AG09319 (cell line): ENCODE results near the gene RILP.
"Not testable (repeated sequence)": the region's sequence is repeated elsewhere in the genome, so short reads cannot be mapped to it uniquely, and the experiment has no call there.

Experiments used
- DNase-seq: peaks from one replicate; pipeline ENCODE4 v3.0.0-alpha.2; 2010; ENCODE audit warnings: low read depth; ENCODE audit errors: extremely low read depth
- CTCF ChIP-seq: IDR thresholded peaks from 2 replicates; pipeline ENCODE4 v1.5.1; 2011; ENCODE audit warnings: low read depth, mild to moderate bottlenecking, inconsistent platforms, low read length, moderate library complexity

RILP gene

GRCh38 chr17:1649844-1650501, at the start of gene RILP:
TSS of gene RILP (minus strand) at chr17:1649866. CDS start at chr17:1649804, 62 bp downstream.
- DNase-seq: no peak

GRCh38 chr17:1697681-1698080, 48.0 kb upstream of the RILP start:
- no peak for TF ChIP-seq CTCF

More at GRCh38 chr17:1649844-1650501, at the start of gene RILP:
- no peak for TF ChIP-seq CTCF

GRCh38 chr17:1695365-1695764, 45.7 kb upstream of the RILP start:
- no peak for DNase-seq
- no peak for TF ChIP-seq CTCF

More at GRCh38 chr17:1697681-1698080, 48.0 kb upstream of the RILP start:
- DNase-seq: no peak

- DNase-seq: no peak
- TF ChIP-seq CTCF: no peak
Measured at GRCh38 chr17:1693339-1693738, 43.7 kb upstream of the RILP start.

- DNase-seq: no peak
- no peak for TF ChIP-seq CTCF
Measured at GRCh38 chr17:1690544-1691221, 41.0 kb upstream of the RILP start.

GRCh38 chr17:1688405-1688804, 38.7 kb upstream of the RILP start:
- DNase-seq: not testable (repeated sequence)

- no peak for TF ChIP-seq CTCF
- DNase-seq: no peak
Measured at GRCh38 chr17:1686086-1686485, 36.4 kb upstream of the RILP start.
